Caco-2 (cell line): Measurements from ENCODE around the gene CNTN1. TPM values are rescaled to one million over a fixed set of nuclear protein-coding genes. Genes with fewer than 3 reads are reported as not detected.

Experiments used
- BruUV-seq: library from RNA; stranded (reverse); fragments of 400-500 nt; replicated peaks from 2 replicates; lab custom pipeline; 2021; lab: Mats Ljungman, UMichigan
- CTCF ChIA-PET: fragments of 300-600 bp; sonication (Branson Sonifier 250); formaldehyde crosslinking; loops from one replicate; lab custom pipeline; 2022; ENCODE audit warnings: antibody characterized with exemption; lab: Charles Lee
- POLR2A ChIA-PET: fragments of 300-600 bp; sonication (Branson Sonifier 250); formaldehyde crosslinking; loops from one replicate; lab custom pipeline; 2022; ENCODE audit warnings: antibody characterized with exemption; lab: Charles Lee
- DNase-seq, 2 experiments: peaks; one replicate each; pipeline versions ENCODE4 v3.0.0 to v3.0.0-alpha.2; 2020 to 2022
- H3K27me3 ChIP-seq: replicated peaks from 2 replicates; pipeline ENCODE4 v1.6.0; 2011; ENCODE audit warnings: low read length; ENCODE audit not compliant: control insufficient read depth, insufficient read depth
- H3K36me3 ChIP-seq: 2 replicates; pipeline ENCODE4 v1.5.1; 2011; ENCODE audit warnings: low read length; ENCODE audit not compliant: control insufficient read depth, insufficient read depth
- H3K4me1 ChIP-seq: fragments of 250-450 bp; sonication (Bioruptor Pico); 2 replicates; pipeline ENCODE4 v1.5.1; 2020; ENCODE audit warnings: mild to moderate bottlenecking
- H3K4me3 ChIP-seq: 2 replicates; pipeline ENCODE4 v1.5.1; 2011; ENCODE audit warnings: low read depth, mild to moderate bottlenecking, control low read depth, low read length
- H3K9me3 ChIP-seq: fragments of 250-450 bp; sonication (Bioruptor Pico); 2 replicates; pipeline ENCODE4 v1.5.1; 2020; ENCODE audit warnings: mild to moderate bottlenecking, moderate library complexity
- H3K27ac Mint-ChIP-seq: one replicate; pipeline ENCODE4 v1.8.0; 2022; ENCODE audit warnings: mixed read lengths; ENCODE audit not compliant: unreplicated experiment
- H3K27me3 Mint-ChIP-seq: one replicate; pipeline ENCODE4 v1.8.0; 2022; ENCODE audit warnings: mixed read lengths; ENCODE audit not compliant: insufficient read depth, unreplicated experiment
- H3K36me3 Mint-ChIP-seq: one replicate; pipeline ENCODE4 v1.8.0; 2022; ENCODE audit warnings: mild to moderate bottlenecking, mixed read lengths; ENCODE audit not compliant: insufficient read depth, unreplicated experiment
- H3K4me1 Mint-ChIP-seq: one replicate; pipeline ENCODE4 v1.8.0; 2022; ENCODE audit warnings: low read depth, mixed read lengths; ENCODE audit not compliant: unreplicated experiment
- H3K4me3 Mint-ChIP-seq: one replicate; pipeline ENCODE4 v1.8.0; 2022; ENCODE audit warnings: mild to moderate bottlenecking, moderate library complexity, mixed read lengths; ENCODE audit not compliant: unreplicated experiment
- H3K9me3 Mint-ChIP-seq: one replicate; pipeline ENCODE4 v1.8.0; 2022; ENCODE audit warnings: mixed read lengths; ENCODE audit not compliant: unreplicated experiment
- CTCF ChIP-seq, 2 experiments: fragments of 200-600 bp in 1 of 2; IDR thresholded peaks; 1 replicate in 1 of 2; 2 replicates in 1 of 2; pipeline versions ENCODE4 v1.5.1 to v1.8.0; 2011 to 2022; ENCODE audit warnings: antibody characterized with exemption in 1 of 2, control low read depth in 1 of 2, inconsistent platforms in 1 of 2, low read depth in 1 of 2, low read length in 1 of 2, mild to moderate bottlenecking in 1 of 2, moderate library complexity in 1 of 2; ENCODE audit not compliant: insufficient read depth in 1 of 2, severe bottlenecking in 1 of 2, unreplicated experiment in 1 of 2
- intact Hi-C: fragments of 100-400 bp; cut with micrococcal nuclease; formaldehyde crosslinking; loops from one replicate; pipeline ENCODE4 v1.10.0; 2022; ENCODE audit not compliant: unreplicated experiment
- total RNA-seq: library from RNA; stranded (reverse); gene quantifications from 2 replicates; pipeline ENCODE4 v1.2.3, GENCODE V29; 2022

CNTN1 gene
- total RNA-seq, 1 experiment from 2014 or later = not detected

- intact Hi-C loops = no loop called here
- POLR2A ChIA-PET = no interaction called here
- Histone ChIP-seq H3K4me1 (no peaks in the 10 kb centered on the region), H3K9me3 (no peaks in the 10 kb centered on the region), H3K4me3 (no peak overlapping the region), H3K27me3 (no peaks in the 10 kb centered on the region), H3K36me3 (no peaks in the 10 kb centered on the region)
- H3K4me1 Mint-ChIP-seq = no peaks in the 10 kb centered on the region
- no peaks in the 10 kb centered on the region for H3K9me3 Mint-ChIP-seq
- CTCF ChIA-PET = no interaction called here
- H3K27ac Mint-ChIP-seq = no peak overlapping the region
- BruUV-seq = no TSS peak
- H3K36me3 Mint-ChIP-seq = no peaks in the 10 kb centered on the region
- no peak overlapping the region for H3K4me3 Mint-ChIP-seq
- no peak for TF ChIP-seq CTCF (IDR thresholded peaks at IDR 0.05; ENCODE audit: insufficient read depth in 1 of 2, low read depth in 1 of 2, low read length in 1 of 2, severe bottlenecking in 1 of 2, unreplicated experiment in 1 of 2)
- no peak for DNase-seq
- H3K27me3 Mint-ChIP-seq = peaks cover 3% of the 10 kb centered on the region
Measured at GRCh38 chr12:40915172-40915571, 222.9 kb downstream of the CNTN1 start.

- DNase-seq = no peak
- Histone ChIP-seq H3K4me3 (no peak overlapping the region), H3K27me3 (no peaks in the 10 kb centered on the region), H3K4me1 (no peaks in the 10 kb centered on the region), H3K36me3 (no peaks in the 10 kb centered on the region), H3K9me3 (no peaks in the 10 kb centered on the region)
- H3K27ac Mint-ChIP-seq = no peak overlapping the region
- no peak overlapping the region for H3K4me3 Mint-ChIP-seq
- no peaks in the 10 kb centered on the region for H3K4me1 Mint-ChIP-seq
- ChIA-PET CTCF (no interaction called here), POLR2A (no interaction called here)
- intact Hi-C loops = no loop called here
- no TSS peak for BruUV-seq
- no peaks in the 10 kb centered on the region for H3K36me3 Mint-ChIP-seq
- H3K9me3 Mint-ChIP-seq = no peaks in the 10 kb centered on the region
- H3K27me3 Mint-ChIP-seq = peaks cover 3% of the 10 kb centered on the region
- no peak for TF ChIP-seq CTCF (IDR thresholded peaks at IDR 0.05; ENCODE audit: insufficient read depth in 1 of 2, low read depth in 1 of 2, low read length in 1 of 2, severe bottlenecking in 1 of 2, unreplicated experiment in 1 of 2)
Measured at GRCh38 chr12:40917561-40917960, 225.3 kb downstream of the CNTN1 start.

- Histone ChIP-seq H3K4me3 (no peak overlapping the region), H3K9me3 (no peaks in the 10 kb centered on the region), H3K4me1 (no peaks in the 10 kb centered on the region), H3K27me3 (no peaks in the 10 kb centered on the region), H3K36me3 (no peaks in the 10 kb centered on the region)
- no peak overlapping the region for H3K4me3 Mint-ChIP-seq
- peaks cover 9% of the 10 kb centered on the region for H3K27me3 Mint-ChIP-seq
- no TSS peak for BruUV-seq
- no peaks in the 10 kb centered on the region for H3K4me1 Mint-ChIP-seq
- no peak overlapping the region for H3K27ac Mint-ChIP-seq
- no peak for DNase-seq
- H3K36me3 Mint-ChIP-seq = no peaks in the 10 kb centered on the region
- no peaks in the 10 kb centered on the region for H3K9me3 Mint-ChIP-seq
- intact Hi-C loops = loop anchor here (1.0 to 5.0 kb wide), 6 partner anchors 159 to 594 kb away; no protein-coding TSS in a partner anchor
- CTCF ChIA-PET = no interaction called here
- POLR2A ChIA-PET = no interaction called here
- peak; percentile 61 to 67 for TF ChIP-seq CTCF (IDR thresholded peaks at IDR 0.05; ENCODE audit: insufficient read depth in 1 of 2, low read depth in 1 of 2, low read length in 1 of 2, severe bottlenecking in 1 of 2, unreplicated experiment in 1 of 2)
Measured at GRCh38 chr12:40921563-40922163, 229.4 kb downstream of the CNTN1 start.
